ENCODE data around the gene USP33. TPM values are rescaled to one million over a fixed set of nuclear protein-coding genes. Genes with fewer than 3 reads are reported as not detected.
"Not testable (repeated sequence)": the region's sequence is repeated elsewhere in the genome, so short reads cannot be mapped to it uniquely, and the experiment has no call there.

The USP33 gene
- polyA plus RNA-seq, 3 donors: 69.1 to 95.2 (median 89.0) TPM

- no peak for DNase-seq (ENCODE audit: extremely low read depth in 1 of 11, low read depth in 9 of 11, low spot score in 4 of 11)
Observed at GRCh38 chr1:77757066-77757584, 2.5 kb downstream of the USP33 start.

GRCh38 chr1:77756052-77756754 is 3.4 kb downstream of the USP33 start:
- DNase-seq (ENCODE audit: extremely low read depth in 1 of 11, low read depth in 9 of 11, low spot score in 4 of 11): no peak

GRCh38 chr1:77749489-77749888 is 10.2 kb downstream of the USP33 start:
- DNase-seq (ENCODE audit: extremely low read depth in 1 of 11, low read depth in 9 of 11, low spot score in 4 of 11): not testable (repeated sequence)

DNA sequence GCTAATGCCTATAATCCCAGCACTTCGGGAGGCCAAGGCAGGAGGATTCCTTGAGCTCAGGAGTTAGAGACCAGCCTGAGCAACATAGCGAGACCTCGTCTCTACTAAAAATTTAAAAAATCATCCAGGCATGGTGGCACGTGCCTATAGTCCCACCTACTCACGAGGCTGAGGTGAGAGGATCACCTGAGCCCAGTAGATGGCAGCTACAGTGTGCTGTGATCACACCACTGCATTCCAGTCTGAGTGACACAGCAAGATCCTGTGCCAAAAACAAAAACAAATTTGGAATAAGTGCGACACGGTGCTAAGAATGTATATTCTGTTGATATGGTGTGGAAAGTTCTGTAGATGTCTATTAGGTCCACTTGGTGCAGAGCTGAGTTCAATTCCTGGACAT is 15.1 kb downstream of the USP33 start:
- no peak for DNase-seq (ENCODE audit: extremely low read depth in 1 of 11, low read depth in 9 of 11, low spot score in 4 of 11)

GRCh38 chr1:77742011-77742555 is 17.6 kb downstream of the USP33 start:
- DNase-seq (ENCODE audit: extremely low read depth in 1 of 11, low read depth in 9 of 11, low spot score in 4 of 11): no peak

GRCh38 chr1:77741316-77741715 is 18.3 kb downstream of the USP33 start:
- DNase-seq (ENCODE audit: extremely low read depth in 1 of 11, low read depth in 9 of 11, low spot score in 4 of 11): no peak

DNA sequence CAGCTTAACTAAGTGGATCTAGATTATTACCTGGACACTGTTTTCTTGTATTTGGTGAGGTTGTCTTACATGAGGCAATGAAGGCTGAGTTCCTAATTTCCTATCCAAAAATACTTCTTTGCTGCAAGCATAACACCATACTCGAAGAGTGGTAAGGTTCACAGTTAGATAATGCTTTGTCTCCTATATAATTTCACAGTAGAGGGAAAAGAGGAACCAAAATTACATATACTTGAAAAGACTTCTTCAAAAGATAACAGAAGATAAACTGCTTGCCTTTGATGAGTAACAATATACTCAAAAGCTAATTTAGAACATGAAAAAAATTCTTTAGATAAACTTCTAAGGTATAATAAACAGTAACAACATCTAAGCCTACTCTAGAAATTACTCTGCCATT is 20.4 kb downstream of the USP33 start:
- no peak for DNase-seq (ENCODE audit: extremely low read depth in 1 of 11, low read depth in 9 of 11, low spot score in 4 of 11)

GRCh38 chr1:77732090-77732489 is 27.6 kb downstream of the USP33 start:
- no peak for DNase-seq (ENCODE audit: extremely low read depth in 1 of 11, low read depth in 9 of 11, low spot score in 4 of 11)

DNA sequence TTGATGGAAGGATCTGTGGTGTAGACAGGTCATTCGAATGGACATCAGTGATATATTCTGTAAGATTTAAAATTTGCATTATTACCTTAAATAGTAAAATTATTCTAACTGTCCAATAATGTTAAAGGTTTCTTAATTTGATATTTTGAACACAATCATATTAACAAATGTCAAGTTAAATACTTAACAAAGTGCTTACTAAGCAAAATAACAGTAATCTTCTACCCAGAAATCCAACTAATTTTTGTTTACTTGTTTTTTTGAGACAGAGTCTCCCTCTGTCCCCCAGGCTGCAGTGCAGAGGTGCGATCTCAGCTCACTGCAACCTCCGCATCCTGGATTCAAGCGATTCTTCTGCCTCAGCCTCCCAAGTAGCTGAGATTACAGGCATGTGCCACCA is 33.9 kb downstream of the USP33 start:
- DNase-seq (ENCODE audit: extremely low read depth in 1 of 11, low read depth in 9 of 11, low spot score in 4 of 11): no peak

DNA sequence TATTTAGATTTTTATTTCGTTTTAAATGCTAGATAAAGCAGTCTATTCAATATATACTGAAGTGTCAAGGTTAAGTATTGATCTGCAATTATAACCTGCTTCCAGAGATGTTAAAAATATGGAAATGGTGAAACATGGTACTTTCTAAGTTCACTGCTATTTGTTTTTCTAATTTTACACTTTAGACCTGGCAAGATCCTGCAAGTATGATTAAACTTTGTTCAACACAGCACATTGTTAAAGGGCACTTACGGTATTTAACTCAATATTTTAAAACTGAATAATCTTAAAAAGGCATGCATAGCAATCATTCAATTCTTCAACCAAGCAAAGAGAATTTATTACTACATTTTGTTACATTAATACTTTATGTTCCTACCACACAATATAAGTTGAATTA is 41.5 kb downstream of the USP33 start:
- no peak for DNase-seq (ENCODE audit: extremely low read depth in 1 of 11, low read depth in 9 of 11, low spot score in 4 of 11)

- DNase-seq (ENCODE audit: extremely low read depth in 1 of 11, low read depth in 9 of 11, low spot score in 4 of 11): no peak
Observed at GRCh38 chr1:77716065-77716464, 43.6 kb downstream of the USP33 start.

GRCh38 chr1:77709727-77710126 is 49.9 kb downstream of the USP33 start:
- DNase-seq (ENCODE audit: extremely low read depth in 1 of 11, low read depth in 9 of 11, low spot score in 4 of 11): no peak

DNA sequence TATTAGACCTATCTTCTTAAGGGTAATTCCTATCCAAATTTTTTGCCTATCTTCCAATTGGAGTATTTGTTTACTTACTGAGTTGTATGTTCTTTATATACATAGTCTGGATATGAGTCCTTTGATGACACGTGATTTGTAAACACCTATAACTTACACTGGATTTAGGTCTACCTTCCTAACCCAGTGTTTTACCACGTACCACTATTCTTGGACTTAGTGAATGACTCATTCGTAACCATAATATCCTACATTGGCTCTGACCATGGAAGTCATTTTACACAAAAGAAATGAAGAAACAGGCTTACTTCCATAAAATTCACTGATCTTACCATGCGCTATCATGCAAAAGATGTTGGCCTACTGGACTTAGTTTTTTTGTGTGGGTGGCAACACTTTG is 53.3 kb downstream of the USP33 start:
- DNase-seq (ENCODE audit: extremely low read depth in 1 of 11, low read depth in 9 of 11, low spot score in 4 of 11): no peak

GRCh38 chr1:77704736-77705135 is 54.9 kb downstream of the USP33 start:
- no peak for DNase-seq (ENCODE audit: extremely low read depth in 1 of 11, low read depth in 9 of 11, low spot score in 4 of 11)

DNA sequence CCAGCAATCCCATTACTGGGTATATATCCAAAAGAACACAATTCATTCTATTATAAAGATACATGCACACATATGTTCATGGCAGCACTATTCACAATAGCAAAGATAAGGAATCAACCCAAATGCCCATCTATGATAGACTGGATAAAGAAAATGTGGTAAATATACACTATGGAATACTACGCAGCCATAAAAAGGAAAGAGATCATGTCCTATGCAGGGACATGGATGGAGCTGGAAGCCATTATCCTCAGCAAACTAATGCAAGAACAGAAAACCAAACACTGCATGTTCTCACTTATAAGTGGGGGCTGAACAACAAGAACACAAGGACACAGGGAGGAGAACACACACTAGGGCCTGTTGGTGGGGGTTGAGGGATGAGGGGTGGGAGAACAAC is 60.0 kb downstream of the USP33 start:
- not testable (repeated sequence) for DNase-seq (ENCODE audit: extremely low read depth in 1 of 11, low read depth in 9 of 11, low spot score in 4 of 11)

DNA sequence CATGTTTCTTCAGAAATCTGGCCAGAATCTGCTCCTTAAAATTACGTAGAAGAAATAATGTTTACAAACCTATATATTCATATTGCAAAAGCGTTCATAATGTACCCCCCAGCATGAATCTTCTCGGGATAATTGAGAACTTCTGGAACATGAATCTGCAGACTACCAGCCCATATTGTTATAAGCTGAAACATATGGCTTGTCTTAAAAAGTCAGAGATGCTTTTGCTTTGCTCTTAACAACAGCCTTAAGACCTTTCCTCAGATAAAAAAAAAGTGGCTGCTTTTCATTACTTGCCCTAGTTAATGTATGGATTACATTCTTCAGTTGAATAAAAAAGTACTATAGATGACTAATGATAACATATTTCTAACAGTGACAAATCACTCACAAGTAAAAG is 62.2 kb downstream of the USP33 start:
- no peak for DNase-seq (ENCODE audit: extremely low read depth in 1 of 11, low read depth in 9 of 11, low spot score in 4 of 11)

DNA sequence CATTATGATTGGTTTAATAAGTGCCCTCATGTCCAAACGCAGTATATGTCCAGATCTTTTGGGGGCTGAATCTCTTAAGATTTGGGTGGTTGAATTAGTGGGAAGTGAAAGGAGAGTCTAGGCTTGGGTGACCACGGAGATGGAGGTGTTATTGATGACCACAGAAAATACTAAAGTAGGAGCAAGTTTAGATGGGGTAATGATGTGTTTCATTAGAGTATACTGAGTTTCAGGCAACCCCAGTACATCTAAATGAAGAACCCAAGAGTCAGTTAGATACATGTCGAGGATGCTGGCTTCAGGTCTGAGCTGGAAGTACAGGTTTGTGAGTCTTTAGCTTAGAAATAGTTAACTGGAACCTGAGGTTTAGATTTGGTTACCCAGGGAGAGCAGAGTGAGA is 70.7 kb downstream of the USP33 start:
- DNase-seq (ENCODE audit: extremely low read depth in 1 of 11, low read depth in 9 of 11, low spot score in 4 of 11): no peak

- DNase-seq (ENCODE audit: extremely low read depth in 1 of 11, low read depth in 9 of 11, low spot score in 4 of 11): peak in 8 of 11 donors; percentile 15 to 40 (median 30)
Observed at GRCh38 chr1:77687519-77687906, 72.1 kb downstream of the USP33 start.

DNA sequence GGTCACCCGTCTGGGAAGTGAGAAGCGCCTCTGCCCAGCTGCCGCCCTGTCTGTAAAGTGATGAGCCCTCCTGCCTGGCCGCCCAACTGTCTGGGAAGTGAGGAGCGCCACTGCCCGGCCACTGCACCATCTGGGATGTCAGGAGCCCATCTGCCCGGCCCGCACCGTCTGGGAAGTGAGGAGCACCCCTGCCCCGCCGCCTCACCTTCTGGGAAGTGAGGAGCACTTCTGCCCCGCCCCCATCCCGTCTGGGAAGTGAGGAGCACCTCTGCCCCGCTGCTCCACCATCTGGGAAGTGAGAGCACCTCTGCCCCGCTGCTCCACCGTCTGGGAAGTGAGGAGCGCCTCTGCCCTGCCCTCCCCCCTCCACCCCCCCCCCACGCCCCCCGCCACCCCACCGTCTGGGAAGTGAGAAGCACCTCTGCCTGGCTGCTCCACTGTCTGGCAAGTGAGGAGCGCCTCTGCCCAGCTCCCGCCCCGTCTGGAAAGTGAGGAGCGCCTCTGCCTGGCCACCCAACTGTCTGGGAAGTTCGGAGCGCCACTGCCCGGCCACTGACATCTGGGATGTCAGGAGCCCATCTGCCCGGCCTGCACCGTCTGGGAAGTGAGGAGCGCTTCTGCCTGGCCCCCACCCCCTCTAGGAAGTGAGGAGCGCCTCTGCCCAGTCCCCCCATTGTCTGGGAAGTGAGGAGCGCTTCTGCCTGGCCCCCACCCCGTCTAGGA is 72.7 kb downstream of the USP33 start:
- DNase-seq (ENCODE audit: extremely low read depth in 1 of 11, low read depth in 9 of 11, low spot score in 4 of 11): no peak
